Pulmonary artery endothelial cell (primary cell): ENCODE measurements around the gene GSTM1. TPM values are rescaled to one million over a fixed set of nuclear protein-coding genes. Genes with fewer than 3 reads are reported as not detected.
"Not testable (repeated sequence)": the region's sequence is repeated elsewhere in the genome, so short reads cannot be mapped to it uniquely, and the experiment has no call there.

ENCODE experiments used
- DNase-seq: peaks from one replicate; pipeline ENCODE4 v3.0.0-alpha.2; 2011; ENCODE audit warnings: low read depth, low spot score
- total RNA-seq: library from RNA; depleted of rRNA; stranded (reverse); fragments of >200 nt; gene quantifications from 2 replicates; pipeline ENCODE4 v1.2.3, GENCODE V29; 2014

Gene GSTM1
- total RNA-seq, 1 donor from 2014 or later = not detected

DNA sequence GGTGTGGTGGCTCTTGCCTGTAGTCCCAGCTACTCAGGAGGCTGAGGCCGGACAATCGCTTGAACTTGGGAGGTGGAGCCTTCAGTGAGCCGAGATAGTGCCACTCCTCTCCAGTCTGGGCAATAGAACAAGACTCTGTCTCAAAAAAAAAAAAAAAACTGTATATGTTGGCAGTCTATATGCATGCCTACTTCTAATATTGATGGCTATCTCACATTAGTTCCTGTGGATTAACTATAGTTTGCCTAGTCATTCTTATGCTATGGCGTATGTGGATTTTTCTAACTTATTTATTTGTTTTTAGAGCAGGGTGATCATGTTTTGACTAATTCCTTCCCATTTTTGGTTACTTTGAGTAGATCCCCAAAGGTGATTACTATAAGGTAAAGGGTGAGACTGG lies 9.4 kb downstream of the GSTM1 start:
- DNase-seq = no peak

DNA sequence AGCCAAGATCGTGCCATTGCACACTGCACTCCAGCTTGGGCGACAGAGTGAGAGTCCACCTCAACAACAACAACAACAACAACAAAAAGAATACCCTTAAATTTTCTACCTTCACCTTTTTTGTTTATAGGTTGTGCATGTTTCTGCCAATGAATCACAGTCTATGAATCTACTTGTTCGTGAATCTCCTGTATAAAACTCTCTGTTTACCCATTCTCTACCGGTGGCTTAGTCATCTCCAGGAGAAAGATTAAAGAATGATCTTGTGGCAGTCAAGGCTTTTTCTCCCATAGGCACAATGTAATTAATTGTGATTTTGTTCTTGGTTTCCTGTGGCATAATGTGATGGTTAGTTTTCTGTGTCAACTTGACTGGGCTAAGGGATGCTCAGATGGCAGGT lies 10.2 kb downstream of the GSTM1 start:
- DNase-seq = not testable (repeated sequence)

DNA sequence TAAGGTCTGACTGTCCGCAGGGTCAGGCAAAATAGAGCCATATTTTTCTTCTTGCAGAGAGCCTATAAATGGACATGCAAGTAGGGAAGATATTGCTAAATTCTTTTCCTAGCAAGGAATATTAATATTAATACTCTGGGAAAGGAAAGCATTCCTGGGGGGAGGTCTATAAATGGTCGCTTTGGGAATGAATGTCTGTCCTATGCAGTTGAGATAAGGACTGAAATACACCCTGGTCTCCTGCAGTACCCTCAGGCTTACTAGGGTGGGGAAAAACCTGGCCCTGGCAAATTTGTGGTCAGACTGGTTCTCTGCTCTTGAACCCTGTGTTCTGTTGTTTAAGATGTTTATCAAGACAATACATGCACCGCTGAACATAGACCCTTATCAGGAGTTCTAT lies 15.3 kb downstream of the GSTM1 start:
- not testable (repeated sequence) for DNase-seq

DNA sequence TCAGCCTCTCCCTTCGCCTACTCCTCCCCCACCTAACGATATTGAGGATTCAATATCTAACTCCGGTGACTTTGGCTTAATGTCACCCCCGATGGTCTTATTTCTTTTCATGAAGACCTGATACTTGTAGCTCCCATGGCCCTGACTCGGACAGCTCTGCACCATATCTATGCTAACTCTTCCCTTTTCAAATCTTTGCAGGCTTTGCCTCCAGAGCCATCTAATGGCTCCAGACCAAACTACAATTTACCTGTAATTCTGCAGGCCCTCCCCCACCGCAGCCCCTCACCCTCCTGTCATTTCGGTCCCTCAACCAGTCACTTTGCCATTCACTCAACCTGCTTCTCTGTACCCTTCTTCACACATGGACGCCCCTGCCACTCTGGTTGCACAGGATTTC lies 16.6 kb downstream of the GSTM1 start:
- no peak for DNase-seq

DNA sequence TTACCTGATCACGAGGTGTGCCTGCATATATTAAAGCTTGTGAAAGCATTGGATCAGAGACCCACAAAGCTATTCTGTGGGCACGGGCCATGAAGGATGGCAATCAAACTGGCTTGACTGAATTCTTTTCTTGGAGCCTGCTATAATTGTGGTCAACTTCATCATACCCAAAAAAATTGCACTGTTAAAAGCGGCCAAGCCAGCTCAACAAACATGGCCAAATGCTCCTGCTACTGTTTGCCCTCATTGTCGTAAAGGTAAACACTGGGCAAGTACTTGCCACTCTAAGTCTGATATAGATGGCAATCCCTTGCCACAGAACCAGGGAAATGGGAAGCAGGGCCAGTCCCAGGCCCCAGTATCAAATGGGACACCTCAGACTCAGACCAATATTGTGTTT lies 17.8 kb downstream of the GSTM1 start:
- no peak for DNase-seq

DNA sequence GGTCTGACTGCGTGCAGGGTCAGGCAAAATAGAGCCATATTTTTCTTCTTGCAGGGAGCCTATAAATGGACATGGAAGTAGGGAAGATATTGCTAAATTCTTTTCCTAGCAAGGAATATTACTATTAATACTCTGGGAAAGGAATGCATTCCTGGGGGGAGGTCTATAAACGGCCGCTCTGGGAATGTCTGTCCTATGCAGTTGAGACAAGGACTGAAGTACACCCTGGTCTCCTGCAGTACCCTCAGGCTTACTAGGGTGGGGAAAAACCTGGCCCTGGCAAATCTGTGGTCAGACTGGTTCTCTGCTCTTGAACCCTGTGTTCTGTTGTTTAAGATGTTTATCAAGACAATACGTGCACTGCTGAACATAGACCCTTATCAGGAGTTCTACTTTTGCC lies 21.3 kb downstream of the GSTM1 start:
- not testable (repeated sequence) for DNase-seq

DNA sequence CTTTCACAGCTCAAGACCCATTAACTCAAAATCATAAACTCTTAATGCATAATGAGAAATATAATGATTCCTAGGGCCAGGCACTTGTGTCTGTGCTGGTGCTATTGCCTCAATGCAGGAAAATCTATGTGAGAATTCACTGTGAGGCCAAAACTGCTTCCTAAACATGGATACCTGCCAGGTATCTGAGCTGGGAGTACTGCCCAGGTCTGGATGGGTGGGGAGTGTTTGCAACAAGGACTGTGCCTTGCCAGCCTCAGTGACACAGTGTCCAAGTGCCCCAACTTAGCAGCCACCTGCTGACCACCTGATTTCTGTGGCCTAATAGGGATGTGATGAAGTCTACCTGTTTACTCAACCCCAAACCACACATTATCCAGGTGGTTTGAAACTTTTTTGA lies 22.2 kb downstream of the GSTM1 start:
- DNase-seq = not testable (repeated sequence)

DNA sequence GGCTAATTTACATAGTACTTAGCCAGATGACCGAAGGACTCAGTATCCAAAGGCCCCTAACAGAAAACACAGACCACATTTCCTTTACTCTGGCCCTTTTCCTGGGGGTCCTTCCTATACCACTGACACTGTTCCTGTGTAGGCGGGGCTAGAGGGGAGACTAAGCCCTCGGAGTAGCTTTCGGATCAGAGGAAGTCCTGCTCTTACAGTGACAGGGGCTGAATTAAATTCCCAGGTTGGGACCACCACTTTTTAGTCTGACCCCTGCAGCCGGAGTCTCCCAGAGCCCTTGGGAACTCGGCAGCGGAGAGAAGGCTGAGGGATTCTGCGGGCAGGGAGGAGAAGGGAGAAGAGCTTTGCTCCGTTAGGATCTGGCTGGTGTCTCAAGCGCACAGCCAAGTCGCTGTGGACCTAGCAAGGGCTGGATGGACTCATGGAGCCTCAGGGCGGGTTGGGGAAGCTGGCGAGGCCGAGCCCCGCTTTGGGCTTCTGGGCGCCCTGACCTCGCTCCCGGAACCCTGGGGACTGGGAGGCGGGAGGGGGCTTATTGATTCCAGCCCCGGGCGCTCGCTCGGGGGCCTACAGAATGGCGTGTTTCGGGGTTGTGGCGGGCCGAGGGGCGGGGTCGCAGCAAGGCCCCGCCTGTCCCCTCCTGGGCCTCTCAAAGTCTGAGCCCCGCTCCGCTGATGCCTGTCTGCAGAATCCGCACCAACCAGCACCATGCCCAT lies 24.1 kb downstream of the GSTM1 start, which contains the start of gene GSTM5:
GSTM5 (plus strand) TSS at position 659 of the 728 bp plus-strand sequence; CDS start at position 721, 62 bp downstream.
- DNase-seq = not testable (repeated sequence)

DNA sequence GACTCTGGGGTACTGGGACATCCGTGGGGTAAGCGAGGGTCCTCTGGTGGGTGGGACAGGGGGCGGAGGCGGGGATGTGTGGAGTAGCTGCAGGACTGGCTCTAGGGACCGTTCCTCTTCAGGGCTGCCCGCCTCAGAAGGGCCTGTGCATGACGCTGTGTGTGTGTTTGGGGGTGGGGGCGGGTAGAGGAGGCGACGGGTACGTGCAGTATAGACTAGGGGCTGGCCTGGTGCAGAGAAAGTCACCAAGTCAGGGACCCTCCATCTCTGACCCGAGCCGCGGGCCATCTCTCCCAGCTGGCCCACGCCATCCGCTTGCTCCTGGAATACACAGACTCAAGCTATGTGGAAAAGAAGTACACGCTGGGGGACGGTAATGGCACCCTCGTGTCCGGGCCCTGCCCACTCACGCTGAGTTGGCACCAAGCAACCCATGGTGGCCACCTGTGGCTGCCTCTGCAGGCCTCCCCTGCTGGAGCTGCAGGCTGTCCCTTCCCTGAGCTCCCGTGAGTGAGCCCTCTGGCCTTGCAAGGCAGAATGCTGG lies 24.8 kb downstream of the GSTM1 start:
- no peak for DNase-seq

DNA sequence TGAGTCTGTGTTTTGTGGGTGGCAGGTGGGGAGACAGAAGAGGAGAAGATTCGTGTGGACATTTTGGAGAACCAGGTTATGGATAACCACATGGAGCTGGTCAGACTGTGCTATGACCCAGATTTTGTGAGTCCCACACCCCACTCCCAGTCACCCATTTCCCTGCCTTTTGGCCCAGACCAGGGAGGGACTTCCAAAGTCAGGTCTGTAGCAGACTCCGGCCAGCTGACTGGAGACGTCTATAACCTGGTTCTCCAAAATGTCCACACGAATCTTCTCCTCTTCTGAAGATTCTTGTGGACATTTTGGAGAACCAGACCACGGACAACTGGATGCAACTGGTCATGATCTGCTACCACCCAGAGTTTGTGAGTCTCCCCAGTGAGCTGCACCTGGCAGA lies 26.0 kb downstream of the GSTM1 start:
- no peak for DNase-seq

DNA sequence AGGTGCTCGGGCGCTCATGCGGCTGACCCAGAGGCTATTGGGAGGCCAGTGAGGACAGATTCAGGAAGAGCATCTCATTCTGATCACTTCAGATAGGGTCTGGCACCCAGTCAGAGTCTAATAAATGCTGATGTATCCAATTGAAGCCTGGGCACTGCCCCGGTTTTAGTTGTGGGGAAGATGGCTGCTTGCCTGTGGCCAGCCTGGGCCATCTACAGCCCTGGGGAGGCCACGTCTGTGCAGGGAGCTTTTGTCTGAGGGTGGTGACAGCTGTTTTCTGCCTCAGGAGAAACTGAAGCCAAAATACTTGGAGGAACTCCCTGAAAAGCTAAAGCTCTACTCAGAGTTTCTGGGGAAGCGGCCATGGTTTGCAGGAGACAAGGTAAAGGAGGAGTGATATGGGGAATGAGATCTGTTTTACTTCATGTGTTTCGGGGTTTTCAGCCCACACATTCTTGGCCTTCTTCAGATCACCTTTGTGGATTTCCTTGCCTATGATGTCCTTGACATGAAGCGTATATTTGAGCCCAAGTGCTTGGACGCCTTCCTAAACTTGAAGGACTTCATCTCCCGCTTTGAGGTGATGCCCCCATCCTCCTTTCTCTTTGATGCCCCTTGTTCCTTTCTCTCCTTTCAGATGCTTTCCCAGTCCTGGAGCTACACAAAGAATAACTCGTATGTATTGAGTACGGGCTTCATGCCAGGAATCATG lies 27.2 kb downstream of the GSTM1 start:
- no peak for DNase-seq

DNA sequence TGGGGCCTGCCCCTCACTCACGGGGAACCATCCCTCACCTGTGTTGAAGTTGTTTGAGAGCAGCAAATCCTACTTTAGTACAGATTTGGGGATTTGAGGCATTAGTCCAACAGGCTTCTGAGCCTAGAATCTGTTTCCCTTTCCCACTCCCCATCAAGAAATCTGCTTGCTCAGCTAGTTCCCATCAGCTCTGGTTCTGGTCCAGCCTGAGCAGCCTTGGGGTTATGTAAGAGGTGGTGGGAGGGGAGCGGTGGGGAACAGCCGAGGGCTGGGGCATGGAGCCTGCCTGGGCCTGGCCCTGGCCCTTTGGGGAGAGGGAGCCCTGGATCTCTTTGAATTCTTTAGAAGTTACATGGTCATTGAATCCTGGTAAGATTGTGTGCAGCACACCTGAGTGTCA lies 28.5 kb downstream of the GSTM1 start:
- DNase-seq = no peak

DNA sequence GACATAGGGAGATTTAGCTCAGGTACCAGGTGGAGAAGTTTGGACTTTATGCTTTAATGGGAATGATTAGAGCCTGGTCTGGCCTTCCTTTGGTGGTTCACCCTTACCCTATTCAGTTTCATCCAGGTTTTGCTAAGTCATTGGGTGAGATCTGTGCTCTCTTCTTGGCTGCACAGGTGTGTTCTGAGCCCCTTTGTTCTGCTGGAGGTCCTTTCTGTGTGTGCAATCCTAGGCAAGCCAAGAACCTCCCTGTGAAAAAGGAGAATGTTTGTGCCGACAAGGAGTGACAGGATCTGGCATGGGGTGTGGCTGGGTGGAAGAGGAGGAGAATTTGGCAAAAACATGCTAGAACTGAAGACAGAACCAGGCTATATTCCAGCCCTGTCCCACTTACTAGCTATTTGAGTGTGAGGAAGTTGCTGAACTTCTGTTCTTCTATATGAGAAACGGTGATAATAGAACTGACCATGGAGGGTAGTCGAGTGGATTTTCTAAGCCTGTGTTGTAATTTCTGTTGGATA lies 29.0 kb downstream of the GSTM1 start:
- DNase-seq = no peak

DNA sequence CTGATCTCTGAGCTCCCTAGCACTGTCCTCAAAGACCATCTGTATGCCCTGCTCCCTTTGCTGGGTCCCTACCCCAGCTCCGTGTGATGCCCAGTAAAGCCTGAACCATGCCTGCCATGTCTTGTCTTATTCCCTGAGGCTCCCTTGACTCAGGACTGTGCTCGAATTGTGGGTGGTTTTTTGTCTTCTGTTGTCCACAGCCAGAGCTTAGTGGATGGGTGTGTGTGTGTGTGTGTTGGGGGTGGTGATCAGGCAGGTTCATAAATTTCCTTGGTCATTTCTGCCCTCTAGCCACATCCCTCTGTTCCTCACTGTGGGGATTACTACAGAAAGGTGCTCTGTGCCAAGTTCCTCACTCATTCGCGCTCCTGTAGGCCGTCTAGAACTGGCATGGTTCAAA lies 30.1 kb downstream of the GSTM1 start:
- no peak for DNase-seq

DNA sequence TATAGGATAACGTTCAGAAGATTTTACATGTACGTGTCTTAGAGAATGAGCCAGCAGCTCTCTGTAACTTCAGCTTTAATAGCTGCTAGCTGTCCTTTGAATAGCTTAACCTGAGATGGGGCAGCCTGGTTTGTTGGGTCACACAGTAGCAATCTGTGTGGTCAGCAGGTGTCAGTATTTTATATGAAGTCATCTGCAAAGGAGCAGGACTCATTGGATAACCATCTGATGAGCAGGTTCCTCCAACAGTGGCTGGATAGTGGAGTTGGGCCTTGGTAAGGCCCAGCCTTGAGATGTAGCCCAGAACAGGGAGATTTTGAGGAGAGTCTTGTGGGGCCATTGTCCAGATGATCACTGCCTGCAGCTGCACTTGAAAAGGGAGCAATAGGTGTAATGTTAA lies 30.9 kb downstream of the GSTM1 start:
- no peak for DNase-seq

DNA sequence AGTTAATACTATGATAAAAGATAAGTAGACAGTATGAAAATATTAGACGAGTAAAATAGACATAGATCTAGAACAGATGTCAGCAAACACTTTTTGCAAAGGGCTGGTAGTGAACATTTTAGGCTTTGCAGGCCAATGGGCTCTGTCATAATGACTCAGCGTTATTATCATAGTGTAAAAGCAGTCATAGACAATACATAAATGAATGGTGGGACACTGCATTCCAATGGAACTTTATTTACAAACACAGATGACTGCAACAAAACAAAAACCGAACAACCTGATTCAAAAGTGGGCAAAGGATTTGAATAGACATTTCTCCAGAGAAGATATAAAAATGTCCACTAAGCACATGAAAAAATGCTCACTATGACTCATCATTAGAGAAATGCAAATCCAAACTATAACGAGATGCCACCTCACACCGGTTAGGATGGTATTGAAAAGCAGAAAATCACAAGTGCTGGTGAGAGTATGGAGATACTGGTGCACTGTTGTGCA lies 31.8 kb downstream of the GSTM1 start:
- DNase-seq = no peak

DNA sequence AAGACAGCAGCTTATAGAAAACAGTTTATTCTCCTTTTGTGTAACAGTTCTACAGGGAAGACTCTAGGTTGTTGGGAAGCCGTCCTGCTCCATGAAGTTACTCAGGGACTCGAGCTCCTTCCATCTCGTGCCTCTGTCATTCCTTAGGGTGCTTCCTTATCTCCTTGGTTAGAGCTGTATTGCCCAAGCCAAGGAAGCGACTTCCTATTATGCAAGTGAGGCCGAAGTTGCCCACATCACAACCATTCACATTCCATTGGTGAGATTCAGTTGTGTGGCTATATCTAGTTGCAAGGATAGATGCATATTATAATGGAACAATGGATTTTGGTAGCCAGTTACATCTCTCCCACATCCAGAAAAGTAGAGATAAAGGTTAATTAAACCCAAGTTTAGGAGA lies 33.4 kb downstream of the GSTM1 start:
- DNase-seq = no peak

DNA sequence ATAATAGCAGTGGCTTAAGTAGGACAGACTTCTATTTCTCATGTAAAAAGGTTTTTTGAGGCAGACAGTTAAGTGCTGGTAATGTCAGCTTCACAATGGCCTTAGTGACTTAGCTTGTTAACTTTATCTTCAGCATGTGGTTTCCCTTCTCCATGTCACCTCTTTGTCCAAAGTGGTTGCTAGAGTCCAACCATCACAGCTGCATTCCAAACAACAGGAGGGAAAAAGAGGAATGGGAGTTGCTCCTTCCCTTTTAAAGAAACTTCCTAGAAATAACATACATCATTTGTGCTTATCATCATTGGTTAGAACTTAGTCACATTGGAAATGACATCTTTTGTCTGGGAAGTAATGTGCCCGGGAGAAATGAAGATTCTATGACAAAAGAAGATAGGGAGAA lies 34.4 kb downstream of the GSTM1 start:
- DNase-seq = no peak

DNA sequence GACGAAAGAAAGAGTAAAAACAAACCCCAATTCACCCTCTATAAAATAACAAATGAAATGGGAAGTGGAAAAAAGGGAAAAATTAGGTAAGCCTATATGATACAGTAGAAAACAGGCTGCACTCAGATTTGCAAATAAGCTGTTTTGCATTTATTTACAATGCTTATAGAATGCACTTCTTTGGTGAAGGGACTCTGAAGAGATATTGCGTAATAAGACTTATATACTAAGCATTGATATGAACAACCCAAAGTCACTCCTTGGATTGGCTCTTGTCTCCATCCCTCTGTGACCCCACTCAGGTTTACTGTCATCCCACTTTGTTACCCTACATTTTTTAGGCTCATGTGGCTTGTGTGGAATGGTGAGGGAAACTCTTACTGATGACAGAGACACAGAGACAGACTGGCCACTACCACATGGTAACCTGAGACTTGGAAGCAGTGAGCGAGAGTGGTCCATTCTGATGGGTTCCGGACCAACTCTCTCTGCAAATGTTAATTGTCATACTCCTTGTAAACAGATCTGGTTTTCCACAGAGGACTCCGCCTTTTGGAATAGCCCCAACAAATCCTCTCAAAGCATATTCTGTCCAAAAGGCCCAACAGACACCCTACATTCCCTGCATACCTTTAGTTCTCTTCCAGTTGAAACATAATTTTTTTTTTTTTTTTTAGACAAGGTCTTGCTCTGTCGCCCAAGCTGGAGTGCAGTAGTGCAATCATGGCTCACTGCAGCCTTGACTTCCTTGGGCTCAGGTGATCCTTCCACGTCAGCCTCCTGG lies 35.5 kb downstream of the GSTM1 start:
- DNase-seq = no peak

DNA sequence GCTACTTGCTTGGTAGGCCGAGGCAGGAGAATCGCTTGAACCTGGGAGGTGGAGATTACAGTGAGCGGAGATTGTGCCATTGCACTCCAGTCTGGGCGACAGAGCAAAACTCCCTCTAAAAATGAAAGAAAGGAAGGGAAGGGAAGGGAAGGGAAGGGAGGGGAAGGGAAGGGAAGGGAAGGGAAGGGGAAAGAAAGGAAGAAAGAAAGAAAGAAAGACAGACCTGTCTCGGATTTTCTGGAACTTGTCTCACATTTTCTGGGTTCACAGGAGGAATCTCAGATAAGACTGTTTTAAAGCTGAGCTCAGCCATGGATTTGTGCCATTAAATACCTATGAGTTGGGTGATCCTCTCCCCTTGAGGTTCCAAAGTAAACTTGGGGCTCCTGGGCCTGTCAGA lies 37.3 kb downstream of the GSTM1 start:
- DNase-seq = no peak

DNA sequence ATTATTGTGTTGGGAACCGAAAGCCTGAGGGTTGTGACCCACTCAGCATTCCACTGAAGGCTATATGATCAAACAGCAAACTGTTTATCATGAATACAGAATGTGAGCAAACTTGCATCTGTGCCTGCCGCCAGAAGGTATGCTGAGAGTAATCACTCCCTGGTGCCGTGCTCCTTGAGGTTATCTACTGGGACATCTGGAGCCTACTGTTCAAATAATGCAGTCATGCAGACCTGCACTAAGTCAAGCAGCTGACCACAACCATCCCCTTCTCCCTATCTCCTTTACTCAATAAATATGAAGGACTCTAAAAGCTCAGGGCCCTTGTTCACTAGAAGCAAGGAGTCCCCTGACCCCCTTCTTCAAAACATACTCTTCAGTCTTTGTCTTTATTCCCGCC lies 37.9 kb downstream of the GSTM1 start:
- DNase-seq = no peak

DNA sequence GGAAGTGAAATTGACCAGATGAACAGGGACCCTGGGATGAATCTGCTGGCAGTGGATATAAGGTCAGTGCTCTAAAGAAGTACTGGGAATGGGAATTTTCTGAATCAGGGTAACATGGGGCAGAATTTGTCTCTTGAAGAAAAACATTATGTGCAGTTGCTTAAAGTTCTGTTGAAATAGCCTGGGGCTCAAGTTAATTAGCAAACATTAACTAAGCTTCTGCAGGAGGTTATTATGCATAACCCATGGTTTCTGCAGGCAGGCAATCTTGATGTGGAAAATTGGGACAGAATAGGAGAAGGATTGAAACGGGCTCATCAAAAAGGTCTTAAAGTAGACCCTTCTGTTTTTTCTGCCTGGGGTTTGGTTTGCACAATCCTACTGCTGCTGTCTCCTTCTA lies 38.4 kb downstream of the GSTM1 start:
- DNase-seq = no peak
